GM12864 (cell line): ENCODE measurements around the gene PTPN1.
"Not testable (repeated sequence)": the region's sequence is repeated elsewhere in the genome, so short reads cannot be mapped to it uniquely, and the experiment has no call there.

Experiments
- DNase-seq: peaks from one replicate; pipeline ENCODE4 v3.0.0-alpha.2; 2011; ENCODE audit warnings: low read depth
- H3K4me3 ChIP-seq: 2 replicates; pipeline ENCODE4 v1.5.1; 2011; ENCODE audit warnings: mild to moderate bottlenecking, low read depth, low read length, control low read depth
- TF ChIP-seq, protein P1 (sequence below): IDR thresholded peaks from 2 replicates; pipeline ENCODE4 v1.5.1; 2011; ENCODE audit warnings: low read depth, mild to moderate bottlenecking, moderate library complexity, low read length, control low read depth, inconsistent platforms; ENCODE audit errors: missing control alignments

Gene PTPN1

DNA sequence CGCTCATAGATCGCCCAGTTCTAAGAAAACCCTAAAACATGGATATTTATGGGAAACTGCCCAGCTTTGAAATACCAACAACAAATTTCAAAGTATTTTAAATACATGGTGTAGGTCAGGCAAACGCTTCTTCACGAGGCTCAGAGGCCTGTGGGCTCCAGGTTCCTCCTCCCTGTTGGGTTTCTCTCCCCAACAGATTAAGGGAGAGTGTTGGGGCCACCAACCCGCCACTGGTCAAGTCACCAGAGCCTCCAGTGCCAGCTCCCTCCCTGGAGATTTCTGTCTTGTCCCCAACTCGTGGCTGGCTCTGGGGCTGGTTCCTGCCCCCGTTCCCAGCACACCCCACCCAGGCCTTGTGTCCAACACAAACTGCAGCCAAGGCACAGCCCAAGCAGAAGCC lies 87.9 kb downstream of the PTPN1 start:
- DNase-seq, result no peak
- TF ChIP-seq, protein P1, sequence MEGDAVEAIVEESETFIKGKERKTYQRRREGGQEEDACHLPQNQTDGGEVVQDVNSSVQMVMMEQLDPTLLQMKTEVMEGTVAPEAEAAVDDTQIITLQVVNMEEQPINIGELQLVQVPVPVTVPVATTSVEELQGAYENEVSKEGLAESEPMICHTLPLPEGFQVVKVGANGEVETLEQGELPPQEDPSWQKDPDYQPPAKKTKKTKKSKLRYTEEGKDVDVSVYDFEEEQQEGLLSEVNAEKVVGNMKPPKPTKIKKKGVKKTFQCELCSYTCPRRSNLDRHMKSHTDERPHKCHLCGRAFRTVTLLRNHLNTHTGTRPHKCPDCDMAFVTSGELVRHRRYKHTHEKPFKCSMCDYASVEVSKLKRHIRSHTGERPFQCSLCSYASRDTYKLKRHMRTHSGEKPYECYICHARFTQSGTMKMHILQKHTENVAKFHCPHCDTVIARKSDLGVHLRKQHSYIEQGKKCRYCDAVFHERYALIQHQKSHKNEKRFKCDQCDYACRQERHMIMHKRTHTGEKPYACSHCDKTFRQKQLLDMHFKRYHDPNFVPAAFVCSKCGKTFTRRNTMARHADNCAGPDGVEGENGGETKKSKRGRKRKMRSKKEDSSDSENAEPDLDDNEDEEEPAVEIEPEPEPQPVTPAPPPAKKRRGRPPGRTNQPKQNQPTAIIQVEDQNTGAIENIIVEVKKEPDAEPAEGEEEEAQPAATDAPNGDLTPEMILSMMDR, result no peak
- H3K4me3 ChIP-seq, result no peak overlapping the region

DNA sequence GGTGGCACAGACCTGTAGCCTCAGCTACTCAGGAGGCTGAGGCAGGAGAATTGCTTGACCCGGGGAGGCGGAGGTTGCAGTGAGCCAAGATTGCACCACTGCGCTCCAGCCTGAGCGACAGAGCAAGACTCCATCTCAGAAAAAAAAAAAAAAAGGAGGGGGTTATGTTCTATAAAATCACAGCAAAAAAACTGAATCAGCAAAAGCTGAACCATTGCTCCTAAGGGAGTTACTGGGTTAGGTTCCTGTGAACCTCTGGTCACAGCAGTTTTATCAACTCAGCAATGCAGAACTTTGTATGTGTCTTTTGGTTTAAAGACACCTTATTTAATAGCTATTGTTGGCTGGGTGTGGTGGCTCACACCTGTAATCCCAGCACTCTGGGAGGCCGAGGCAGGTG lies 88.6 kb downstream of the PTPN1 start:
- not testable (repeated sequence) for DNase-seq, H3K4me3 ChIP-seq

DNA sequence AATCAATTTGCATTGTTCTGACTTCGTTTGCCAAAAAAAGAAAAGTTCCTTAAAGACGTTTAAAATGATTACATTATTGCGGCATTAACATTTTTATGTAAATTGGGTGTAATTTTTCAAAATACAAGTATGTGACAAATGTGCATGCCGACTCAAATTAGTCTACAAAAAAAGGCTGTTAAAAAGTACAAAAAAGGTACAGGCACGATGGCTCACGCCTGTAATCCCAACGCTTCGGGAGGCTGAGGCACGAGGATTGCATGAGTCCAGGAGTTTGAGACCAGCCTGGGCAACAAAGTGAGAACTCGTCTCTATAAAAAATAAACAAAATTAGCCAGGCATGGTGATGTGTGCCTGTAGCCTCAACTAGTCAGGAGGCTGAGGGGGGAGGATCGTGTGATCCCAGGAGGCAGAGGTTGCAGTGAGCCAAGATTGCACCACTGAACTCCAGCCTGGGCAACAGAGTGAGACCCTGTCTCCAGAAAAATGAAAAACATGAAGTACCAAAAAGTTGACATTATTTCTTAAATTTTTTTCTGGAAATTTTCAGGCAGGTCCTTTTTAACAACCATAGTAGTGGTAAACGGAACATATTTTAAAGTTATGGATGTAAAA lies 90.2 kb downstream of the PTPN1 start:
- no peak overlapping the region for H3K4me3 ChIP-seq
- TF ChIP-seq, protein P1, result no peak
- no peak for DNase-seq

DNA sequence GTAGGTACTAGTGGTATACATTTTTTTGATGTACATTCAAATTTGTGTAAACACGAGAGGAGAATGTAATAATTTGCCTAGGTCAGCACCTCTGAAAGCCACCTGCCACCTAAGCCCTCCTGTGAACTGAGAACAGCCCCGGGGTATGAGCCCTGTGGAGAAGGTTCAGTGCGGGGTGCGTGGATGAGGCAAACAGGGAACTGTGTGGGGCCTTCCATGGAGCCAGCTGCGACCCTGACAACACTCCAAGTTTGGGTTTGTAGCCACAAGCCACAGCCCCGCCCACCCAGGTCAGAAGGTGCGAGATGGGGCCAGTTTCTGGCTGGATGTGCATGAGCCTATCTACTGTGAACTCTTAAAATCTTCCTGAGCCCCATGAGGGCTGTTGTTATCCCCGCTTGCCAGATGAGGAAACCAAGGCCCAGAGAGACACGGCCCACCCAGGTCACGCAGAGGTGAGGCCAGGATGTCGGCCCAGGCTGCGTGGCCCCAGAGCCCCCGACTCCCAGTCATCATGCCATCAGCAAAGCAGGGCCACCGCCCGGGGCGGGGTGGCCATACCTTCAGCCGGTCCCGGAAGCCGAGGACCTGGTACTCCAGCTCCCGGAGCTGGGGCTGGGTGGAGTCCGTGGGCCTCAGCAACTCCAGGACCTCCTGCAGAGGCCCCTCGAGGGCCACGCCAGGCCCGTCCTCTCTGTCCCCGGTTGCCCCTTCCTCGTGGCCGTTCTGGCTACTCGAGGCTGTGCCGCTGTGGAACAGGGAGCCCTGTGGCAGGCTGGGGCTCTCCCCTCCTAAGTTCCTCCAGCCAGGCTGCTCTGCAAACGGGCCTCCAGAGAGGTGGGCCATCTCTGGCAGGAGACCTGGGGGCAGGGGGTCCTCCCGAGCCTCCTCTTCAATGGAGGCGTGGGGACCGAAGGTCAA lies 91.6 kb downstream of the PTPN1 start:
- TF ChIP-seq, protein P1, result no peak
- no peak for DNase-seq

DNA sequence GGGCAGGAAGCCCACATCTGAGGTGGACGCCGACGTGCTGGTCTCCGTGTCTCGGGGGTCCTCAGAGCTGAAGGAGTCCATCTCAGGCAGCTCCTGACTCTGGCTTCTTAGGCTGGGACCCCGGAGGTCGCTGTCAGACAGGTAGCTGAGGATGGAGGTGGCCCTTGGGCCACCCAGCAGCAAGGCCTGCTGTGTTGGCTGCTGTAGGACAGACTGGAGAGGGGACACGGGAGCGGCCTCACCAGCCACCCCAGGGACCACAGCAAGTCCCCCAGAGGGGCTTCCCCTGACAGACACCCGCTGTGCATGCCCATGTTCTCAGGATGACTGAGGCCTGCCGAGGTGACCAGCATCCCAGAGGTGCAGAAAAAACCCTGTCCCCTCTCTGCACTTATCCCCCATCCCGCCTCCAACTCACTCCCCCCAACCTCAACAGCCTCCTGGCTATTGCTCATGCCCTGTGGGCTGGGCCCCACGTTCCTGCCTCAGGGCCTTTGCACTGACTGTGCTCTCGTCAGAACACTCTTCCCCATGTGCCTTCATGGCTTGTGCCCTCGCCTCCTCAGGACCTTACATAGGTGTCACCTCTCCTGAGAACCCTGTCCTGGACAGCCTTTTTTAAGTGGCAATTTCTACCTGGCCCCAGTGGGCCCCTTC lies 92.4 kb downstream of the PTPN1 start:
- H3K4me3 ChIP-seq, result no peak overlapping the region
- DNase-seq, result no peak
- TF ChIP-seq, protein P1, result no peak

More for the DNA sequence above, 91.6 kb downstream of the PTPN1 start:
- H3K4me3 ChIP-seq, result no peak overlapping the region

DNA sequence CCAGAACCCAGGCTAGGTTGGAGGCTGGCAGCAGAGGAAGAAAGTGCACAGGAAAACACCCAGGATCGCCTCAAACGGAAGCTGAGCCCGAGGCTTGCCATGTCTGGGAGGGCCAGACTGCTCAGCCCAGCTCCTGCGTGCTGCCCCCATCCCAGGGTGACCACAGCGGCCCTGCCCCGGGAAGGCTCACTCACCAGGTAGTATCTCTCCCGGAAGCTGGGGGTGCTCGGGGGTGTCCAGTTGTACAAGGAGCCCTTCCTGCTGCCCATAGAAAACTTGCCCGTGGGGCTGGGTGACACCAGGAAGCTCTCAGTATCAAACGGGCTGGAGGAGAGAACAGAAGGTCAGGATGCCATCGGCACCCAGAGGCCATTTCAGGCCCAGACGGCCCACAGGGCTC lies 94.3 kb downstream of the PTPN1 start:
- no peak overlapping the region for H3K4me3 ChIP-seq
- no peak for DNase-seq
- TF ChIP-seq, protein P1, result no peak

DNA sequence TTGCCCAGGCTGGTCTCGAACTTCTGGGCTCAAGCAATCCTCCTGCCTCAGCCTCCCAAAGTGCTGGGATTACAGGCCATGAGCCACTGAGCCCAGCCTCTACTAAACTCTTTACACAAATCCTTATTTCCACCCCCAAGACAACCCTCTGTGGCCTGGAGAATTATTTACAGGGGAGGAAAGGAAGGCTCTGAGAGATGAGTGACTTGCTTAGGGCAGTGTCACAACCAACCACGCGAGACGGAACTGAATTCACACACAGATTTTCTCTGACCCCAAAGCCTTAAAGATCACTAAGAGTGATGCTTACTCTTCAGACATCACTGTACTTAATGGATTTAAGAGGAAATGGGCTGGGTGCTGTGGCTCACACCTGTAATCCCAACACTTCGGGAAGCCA lies 95.0 kb downstream of the PTPN1 start:
- H3K4me3 ChIP-seq, result no peak overlapping the region
- TF ChIP-seq, protein P1, result no peak
- no peak for DNase-seq
